Stimulated activated naive CD8-positive, alpha-beta T cell treated with anti-CD3 and anti-CD28 coated beads, Interleukin-15, Interleukin-2, amounts not matched to agents 100 ng/mL and 50 ng/mL, for 24 hours (primary cell): ENCODE results near the gene ATXN8OS.
"Not testable (repeated sequence)": the region's sequence is repeated elsewhere in the genome, so short reads cannot be mapped to it uniquely, and the experiment has no call there.

ENCODE experiments used
- H3K27ac Mint-ChIP-seq: one replicate; pipeline ENCODE4 v1.8.0; 2021; ENCODE audit warnings: mild to moderate bottlenecking, mixed read lengths
- H3K27me3 Mint-ChIP-seq: one replicate; pipeline ENCODE4 v1.8.0; 2021; ENCODE audit warnings: mixed read lengths
- H3K36me3 Mint-ChIP-seq: one replicate; pipeline ENCODE4 v1.8.0; 2021; ENCODE audit warnings: low read depth, mixed read lengths
- H3K4me1 Mint-ChIP-seq: one replicate; pipeline ENCODE4 v1.8.0; 2021; ENCODE audit warnings: low read depth, mixed read lengths
- H3K4me3 Mint-ChIP-seq: one replicate; pipeline ENCODE4 v1.8.0; 2021; ENCODE audit warnings: mild to moderate bottlenecking, mixed read lengths
- H3K9me3 Mint-ChIP-seq: one replicate; pipeline ENCODE4 v1.8.0; 2021; ENCODE audit warnings: mixed read lengths

Gene ATXN8OS

GRCh38 chr13:70107498-70108281 lies at the start of gene ATXN8OS:
ATXN8OS (plus strand) TSS chr13:70107826.
- H3K36me3 Mint-ChIP-seq: no peaks in the 10 kb centered on the region

GRCh38 chr13:70080012-70080411 lies 27.6 kb upstream of the ATXN8OS start:
- no peak overlapping the region for H3K4me3 Mint-ChIP-seq
- H3K27me3 Mint-ChIP-seq: no peaks in the 10 kb centered on the region
- H3K4me1 Mint-ChIP-seq: no peaks in the 10 kb centered on the region

More at GRCh38 chr13:70107498-70108281, at the start of gene ATXN8OS:
- H3K27me3 Mint-ChIP-seq: peaks cover 5% of the 10 kb centered on the region
- peaks cover 3% of the 10 kb centered on the region for H3K9me3 Mint-ChIP-seq
- H3K4me3 Mint-ChIP-seq: no peak within 1 kb of the TSS
- no peaks in the 10 kb centered on the region for H3K4me1 Mint-ChIP-seq
- H3K27ac Mint-ChIP-seq: no peak within 1 kb of the TSS

GRCh38 chr13:70087247-70087646 lies 20.4 kb upstream of the ATXN8OS start:
- no peaks in the 10 kb centered on the region for H3K36me3 Mint-ChIP-seq
- no peaks in the 10 kb centered on the region for H3K27me3 Mint-ChIP-seq
- H3K27ac Mint-ChIP-seq: no peak overlapping the region
- H3K4me1 Mint-ChIP-seq: no peaks in the 10 kb centered on the region
- H3K9me3 Mint-ChIP-seq: peaks cover 19% of the 10 kb centered on the region
- H3K4me3 Mint-ChIP-seq: no peak overlapping the region

More at GRCh38 chr13:70080012-70080411, 27.6 kb upstream of the ATXN8OS start:
- Mint-ChIP-seq H3K9me3 (peaks cover 15% of the 10 kb centered on the region), H3K27ac (no peak overlapping the region), H3K36me3 (no peaks in the 10 kb centered on the region)

GRCh38 chr13:70088926-70089325 lies 18.7 kb upstream of the ATXN8OS start:
- H3K27me3 Mint-ChIP-seq: no peaks in the 10 kb centered on the region
- H3K27ac Mint-ChIP-seq: no peak overlapping the region
- H3K4me3 Mint-ChIP-seq: no peak overlapping the region
- H3K4me1 Mint-ChIP-seq: no peaks in the 10 kb centered on the region
- no peaks in the 10 kb centered on the region for H3K36me3 Mint-ChIP-seq
- H3K9me3 Mint-ChIP-seq: peaks cover 19% of the 10 kb centered on the region

GRCh38 chr13:70090036-70090723 lies 17.4 kb upstream of the ATXN8OS start:
- no peak overlapping the region for H3K4me3 Mint-ChIP-seq
- H3K27ac Mint-ChIP-seq: no peak overlapping the region
- H3K36me3 Mint-ChIP-seq: no peaks in the 10 kb centered on the region
- H3K9me3 Mint-ChIP-seq: peaks cover 15% of the 10 kb centered on the region
- no peaks in the 10 kb centered on the region for H3K4me1 Mint-ChIP-seq
- H3K27me3 Mint-ChIP-seq: no peaks in the 10 kb centered on the region

- Mint-ChIP-seq H3K9me3 (no peaks in the 10 kb centered on the region), H3K4me1 (no peaks in the 10 kb centered on the region), H3K27ac (no peak overlapping the region), H3K4me3 (no peak overlapping the region), H3K36me3 (no peaks in the 10 kb centered on the region), H3K27me3 (no peaks in the 10 kb centered on the region)
Observed at GRCh38 chr13:70098669-70099068, 9.0 kb upstream of the ATXN8OS start.

- peaks cover 5% of the 10 kb centered on the region for H3K27me3 Mint-ChIP-seq
- no peaks in the 10 kb centered on the region for H3K9me3 Mint-ChIP-seq
- H3K36me3 Mint-ChIP-seq: no peaks in the 10 kb centered on the region
- H3K4me3 Mint-ChIP-seq: no peak overlapping the region
- no peak overlapping the region for H3K27ac Mint-ChIP-seq
- H3K4me1 Mint-ChIP-seq: no peaks in the 10 kb centered on the region
Observed at GRCh38 chr13:70104481-70104880, 3.1 kb upstream of the ATXN8OS start.

- H3K36me3 Mint-ChIP-seq: no peaks in the 10 kb centered on the region
- H3K4me3 Mint-ChIP-seq: no peak overlapping the region
Observed at GRCh38 chr13:70107125-70107497, 515 bp upstream of the ATXN8OS start.

GRCh38 chr13:70108356-70109105 lies 905 bp downstream of the ATXN8OS start, which contains the start of gene KLHL1:
KLHL1 (minus strand) TSS chr13:70108452; CDS start chr13:70107699, 753 bp downstream.
- Mint-ChIP-seq H3K4me3 (no peak within 1 kb of the TSS), H3K27ac (no peak within 1 kb of the TSS), H3K36me3 (no peaks in the 10 kb centered on the region), H3K27me3 (peaks cover 5% of the 10 kb centered on the region), H3K9me3 (peaks cover 3% of the 10 kb centered on the region), H3K4me1 (no peaks in the 10 kb centered on the region)

More at GRCh38 chr13:70107125-70107497, 515 bp upstream of the ATXN8OS start:
- Mint-ChIP-seq H3K4me1 (no peaks in the 10 kb centered on the region), H3K9me3 (peaks cover 3% of the 10 kb centered on the region), H3K27ac (no peak overlapping the region), H3K27me3 (peaks cover 5% of the 10 kb centered on the region)

GRCh38 chr13:70117338-70117905 lies 9.8 kb downstream of the ATXN8OS start:
- Mint-ChIP-seq H3K4me1 (no peaks in the 10 kb centered on the region), H3K27ac (no peak overlapping the region), H3K9me3 (peaks cover 9% of the 10 kb centered on the region), H3K27me3 (no peaks in the 10 kb centered on the region), H3K4me3 (no peak overlapping the region), H3K36me3 (no peaks in the 10 kb centered on the region)

- Mint-ChIP-seq H3K27me3 (no peaks in the 10 kb centered on the region), H3K27ac (no peak overlapping the region), H3K4me1 (no peaks in the 10 kb centered on the region), H3K4me3 (no peak overlapping the region), H3K9me3 (peaks cover 9% of the 10 kb centered on the region), H3K36me3 (no peaks in the 10 kb centered on the region)
Observed at GRCh38 chr13:70125693-70126092, 18.1 kb downstream of the ATXN8OS start.

GRCh38 chr13:70128098-70128497 lies 20.5 kb downstream of the ATXN8OS start:
- H3K27me3 Mint-ChIP-seq: no peaks in the 10 kb centered on the region
- H3K27ac Mint-ChIP-seq: no peak overlapping the region
- no peaks in the 10 kb centered on the region for H3K4me1 Mint-ChIP-seq
- peaks cover 17% of the 10 kb centered on the region for H3K9me3 Mint-ChIP-seq
- H3K36me3 Mint-ChIP-seq: no peaks in the 10 kb centered on the region
- H3K4me3 Mint-ChIP-seq: no peak overlapping the region

- not testable (repeated sequence) for H3K4me3 Mint-ChIP-seq, H3K27ac Mint-ChIP-seq, H3K4me1 Mint-ChIP-seq, H3K36me3 Mint-ChIP-seq, H3K9me3 Mint-ChIP-seq, H3K27me3 Mint-ChIP-seq
Observed at GRCh38 chr13:70142658-70143057, 35.0 kb downstream of the ATXN8OS start.

GRCh38 chr13:70162141-70162540 lies 54.5 kb downstream of the ATXN8OS start:
- no peak overlapping the region for H3K27ac Mint-ChIP-seq
- H3K9me3 Mint-ChIP-seq: peaks cover 7% of the 10 kb centered on the region
- no peaks in the 10 kb centered on the region for H3K4me1 Mint-ChIP-seq
- H3K36me3 Mint-ChIP-seq: no peaks in the 10 kb centered on the region
- H3K27me3 Mint-ChIP-seq: no peaks in the 10 kb centered on the region
- no peak overlapping the region for H3K4me3 Mint-ChIP-seq

- no peak overlapping the region for H3K27ac Mint-ChIP-seq
- no peaks in the 10 kb centered on the region for H3K27me3 Mint-ChIP-seq
- H3K4me1 Mint-ChIP-seq: no peaks in the 10 kb centered on the region
- H3K36me3 Mint-ChIP-seq: no peaks in the 10 kb centered on the region
- H3K4me3 Mint-ChIP-seq: no peak overlapping the region
- H3K9me3 Mint-ChIP-seq: peaks cover 13% of the 10 kb centered on the region
Observed at GRCh38 chr13:70170689-70171088, 63.1 kb downstream of the ATXN8OS start.
